GM13976 (cell line): ENCODE results near the gene TGFB1I1.
"Not testable (repeated sequence)": the region's sequence is repeated elsewhere in the genome, so short reads cannot be mapped to it uniquely, and the experiment has no call there.

ENCODE experiments used
- DNase-seq: peaks from one replicate; pipeline ENCODE4 v3.0.0; 2012; ENCODE audit warnings: low spot score
- CTCF ChIP-seq: IDR thresholded peaks from 2 replicates; pipeline ENCODE4 v1.5.1; 2012; ENCODE audit warnings: borderline replicate concordance, mild to moderate bottlenecking; ENCODE audit not compliant: insufficient read depth; ENCODE audit errors: extremely low read depth, missing control alignments, control extremely low read depth
- in situ Hi-C: fragments of 300-500 bp; cut with MboI; formaldehyde crosslinking; loops from one replicate; pipeline ENCODE4 v1.12.0; 2022; ENCODE audit warnings: low sequenced_read_pairs, mixed read lengths, inconsistent platforms; ENCODE audit not compliant: unreplicated experiment

The TGFB1I1 gene

DNA sequence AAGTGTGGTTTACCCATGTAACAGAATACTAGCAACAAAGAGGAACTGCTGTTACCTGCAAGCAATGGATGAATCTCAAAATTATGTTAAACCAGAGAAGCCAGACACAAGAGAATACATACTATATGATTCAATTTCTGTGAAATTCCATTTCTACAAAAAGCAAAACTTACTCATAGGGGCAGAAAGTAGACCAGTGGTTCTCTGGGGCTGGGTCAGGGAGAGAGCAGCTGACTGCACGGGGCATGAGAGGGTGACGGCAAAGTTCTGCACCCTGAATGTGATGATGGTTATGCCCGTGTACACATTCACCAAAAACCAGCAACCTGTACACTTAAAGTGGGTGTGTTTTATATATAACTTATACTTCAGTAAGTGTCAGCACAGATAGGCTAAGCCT, 32.4 kb upstream of the TGFB1I1 start:
- no peak for TF ChIP-seq CTCF
- in situ Hi-C loops = loop anchor here (25.0 kb wide), 1 partner anchor 452 kb away; the partner anchor contains the start of gene HSD3B7
- no peak for DNase-seq

GRCh38 chr16:31440516-31441184, 31.3 kb upstream of the TGFB1I1 start:
- TF ChIP-seq CTCF = no peak
- no peak for DNase-seq
- in situ Hi-C loops = loop anchor here (25.0 kb wide), 1 partner anchor 453 kb away; the partner anchor contains the start of gene HSD3B7

DNA sequence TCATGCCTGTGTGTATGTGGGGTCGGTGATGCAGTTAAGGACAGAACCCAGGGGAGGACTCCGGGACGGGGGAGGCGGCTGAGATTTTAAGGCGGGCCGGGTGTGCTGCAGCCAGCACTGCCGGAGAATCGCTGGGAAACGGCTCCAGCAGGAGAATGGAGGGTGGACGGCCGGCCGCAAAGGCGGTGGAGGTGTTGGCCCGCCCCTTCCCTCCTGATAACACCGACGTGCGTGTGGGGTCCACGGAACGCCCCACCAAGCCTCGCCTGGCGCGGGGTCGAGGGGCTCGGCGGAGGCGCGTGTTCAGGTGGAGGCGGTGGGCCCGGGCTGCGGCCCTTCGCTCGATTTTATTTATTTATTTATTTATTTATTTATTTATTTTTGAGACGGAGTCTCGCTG, 30.0 kb upstream of the TGFB1I1 start:
- no peak for TF ChIP-seq CTCF
- in situ Hi-C loops = loop anchor here (25.0 kb wide), 1 partner anchor 455 kb away; the partner anchor contains the start of gene HSD3B7
- no peak for DNase-seq

GRCh38 chr16:31445931-31446330, 26.0 kb upstream of the TGFB1I1 start:
- in situ Hi-C loops = loop anchor here (25.0 kb wide), 1 partner anchor 459 kb away; the partner anchor contains the start of gene HSD3B7
- DNase-seq = not testable (repeated sequence)

DNA sequence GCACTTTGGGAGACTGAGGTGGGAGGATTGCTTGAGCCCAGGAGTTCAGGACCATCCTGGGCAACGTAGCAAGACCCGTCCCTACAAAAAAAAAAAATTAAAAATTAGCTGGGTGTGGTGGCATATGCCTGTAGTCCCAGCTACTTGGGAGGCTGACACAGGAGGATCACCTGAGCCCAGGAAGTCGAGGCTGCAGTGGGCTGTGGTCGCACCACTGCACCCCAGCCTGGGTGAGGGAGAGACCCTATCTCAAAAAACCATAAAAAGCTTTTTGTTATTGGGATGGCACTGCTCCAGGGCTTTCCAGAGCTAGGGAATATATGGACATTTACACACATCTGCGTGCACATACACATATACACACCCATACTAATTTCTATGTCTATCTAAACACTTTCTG, 20.8 kb upstream of the TGFB1I1 start:
- no peak for DNase-seq
- TF ChIP-seq CTCF = no peak
- in situ Hi-C loops = loop anchor here (10.0 kb wide), 1 partner anchor 414 kb away; no protein-coding TSS in a partner anchor

DNA sequence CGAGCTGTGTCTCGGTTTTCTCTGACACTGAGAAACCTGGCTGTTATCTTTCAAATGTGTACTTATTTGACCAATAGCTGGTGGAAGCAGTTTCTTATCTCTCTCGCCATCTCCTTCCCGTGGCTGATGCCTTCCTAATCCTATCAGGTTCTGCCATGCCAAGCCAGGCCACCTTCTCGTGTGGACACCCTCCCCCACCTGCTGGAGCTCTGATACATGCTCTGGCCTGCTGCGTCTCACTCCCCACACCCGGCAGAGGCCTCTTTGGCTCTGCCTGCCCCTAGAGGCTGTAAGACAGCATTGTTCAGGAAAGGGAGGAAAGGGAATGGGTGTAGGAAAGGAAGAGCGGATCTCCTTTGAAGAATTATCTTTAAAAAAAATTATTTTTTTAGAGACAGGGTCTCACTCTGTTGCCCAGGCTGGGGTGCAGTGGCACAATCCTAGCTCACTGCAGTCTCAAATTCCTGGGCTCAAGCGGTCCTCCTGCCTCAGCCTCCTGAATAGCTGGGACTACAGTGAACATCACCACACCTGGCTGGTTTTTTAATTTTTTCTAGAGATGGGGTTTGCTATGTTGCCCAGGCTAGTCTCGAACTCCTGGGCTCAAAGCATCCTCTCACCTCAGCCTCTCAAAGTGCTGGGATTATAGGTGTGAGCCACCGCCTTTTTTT, 20.1 kb upstream of the TGFB1I1 start:
- peak; percentile 31 for TF ChIP-seq CTCF
- in situ Hi-C loops = loop anchor here (10.0 kb wide), 1 partner anchor 413 kb away; no protein-coding TSS in a partner anchor
- no peak for DNase-seq

GRCh38 chr16:31452631-31453106, 19.3 kb upstream of the TGFB1I1 start:
- no peak for TF ChIP-seq CTCF
- in situ Hi-C loops = loop anchor here (10.0 kb wide), 1 partner anchor 412 kb away; no protein-coding TSS in a partner anchor
- no peak for DNase-seq
